ENCODE data around the gene BUB3.

GRCh38 chr10:123129618-123130271, 24.5 kb upstream of the BUB3 start:
- no peak for TF ChIP-seq EZH2 (IDR thresholded peaks at IDR 0.05; ENCODE audit: insufficient read depth, poor library complexity, severe bottlenecking)
- no peak for TF ChIP-seq EZH2phosphoT487 (IDR thresholded peaks at IDR 0.05; ENCODE audit: insufficient read depth, low read depth)
